Inflammatory macrophage treated with lipopolysaccharide for 1 hour (primary cell): ENCODE measurements around the gene PRAMEF5.
"Not testable (repeated sequence)": the region's sequence is repeated elsewhere in the genome, so short reads cannot be mapped to it uniquely, and the experiment has no call there.

Source experiments
- DNase-seq, 2 donors: peaks; one replicate each; pipeline ENCODE4 v3.0.0-alpha.2; 2020 to 2022

The PRAMEF5 gene

DNA sequence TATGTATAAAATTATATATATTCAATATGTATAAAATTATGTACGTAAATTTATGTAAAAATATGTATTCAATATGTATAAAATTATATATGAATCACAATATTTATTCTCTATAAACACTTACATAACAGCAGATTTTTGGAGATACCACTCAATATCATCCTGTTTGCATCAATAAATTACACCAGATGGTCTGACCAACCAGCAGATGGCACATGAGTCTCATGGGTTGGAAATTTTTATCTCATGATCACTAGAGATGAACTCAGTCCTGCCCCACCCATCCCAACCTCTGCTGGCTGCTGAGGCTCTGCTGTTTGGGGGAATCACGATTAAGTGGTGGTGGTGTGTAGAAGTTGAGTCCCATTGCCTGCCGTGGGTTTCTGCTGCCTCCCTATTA, 25.6 kb downstream of the PRAMEF5 start:
- not testable (repeated sequence) for DNase-seq

- DNase-seq = not testable (repeated sequence)
Observed at GRCh38 chr1:13285037-13285436, 31.0 kb downstream of the PRAMEF5 start, which contains the start of gene PRAMEF8. Gene PRAMEF8, minus strand, starts transcription at chr1:13285137. Its CDS starts 1,046 bp downstream, at chr1:13284091.

- not testable (repeated sequence) for DNase-seq
Observed at GRCh38 chr1:13289030-13289429, 35.0 kb downstream of the PRAMEF5 start.

DNA sequence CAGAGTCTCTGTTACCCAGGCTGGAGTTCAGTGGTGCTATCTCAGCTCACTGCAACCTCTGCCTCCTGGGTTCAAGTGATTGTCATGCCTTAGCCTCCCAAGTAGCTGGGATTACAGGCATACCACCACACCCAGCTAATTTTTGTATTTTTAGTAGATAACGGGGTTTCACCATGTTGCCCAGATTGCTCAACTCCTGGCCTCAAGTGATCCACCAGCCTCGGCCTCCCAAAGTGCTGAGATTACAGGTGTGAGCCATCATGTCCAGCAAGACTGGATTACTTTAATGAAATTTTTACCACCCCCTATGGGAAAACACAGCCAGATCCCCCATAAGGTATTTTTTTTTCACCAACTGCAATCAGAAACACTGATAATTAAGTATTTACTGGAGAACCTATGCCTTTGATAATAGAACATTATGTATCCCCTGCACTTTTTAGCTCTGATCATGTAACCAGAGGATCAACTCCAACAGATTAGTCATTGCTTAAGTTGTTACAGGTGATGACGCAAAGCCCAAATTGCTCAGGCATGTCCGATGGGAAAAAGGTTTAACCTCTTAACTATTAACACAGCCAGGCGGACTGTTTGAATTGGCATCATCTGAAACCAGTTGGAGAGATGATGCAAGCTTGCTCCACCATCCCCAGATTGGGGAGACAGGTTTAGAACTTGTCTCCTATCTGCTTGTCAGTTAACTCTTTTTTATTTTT, 43.4 kb downstream of the PRAMEF5 start:
- DNase-seq = not testable (repeated sequence)

GRCh38 chr1:13298699-13299098, 44.7 kb downstream of the PRAMEF5 start:
- not testable (repeated sequence) for DNase-seq

DNA sequence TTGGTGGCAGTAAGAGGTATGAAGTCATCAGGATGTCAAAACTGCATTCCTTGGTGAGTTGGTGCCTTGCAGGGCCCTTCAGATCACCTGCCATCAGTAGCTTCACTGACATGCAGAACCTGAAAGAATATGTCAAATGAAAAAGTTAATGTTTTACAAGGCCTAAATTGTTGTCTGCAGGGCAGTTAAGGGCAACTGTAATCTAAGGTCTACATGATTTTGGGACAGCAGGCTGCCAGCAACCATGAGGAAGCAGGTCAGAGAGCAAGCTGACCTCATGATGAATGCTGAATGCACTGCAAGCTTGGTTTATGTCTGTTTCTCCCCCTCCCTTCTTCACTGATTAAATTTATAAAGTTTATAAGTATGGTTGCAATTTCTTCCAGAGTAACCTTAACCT, 48.2 kb downstream of the PRAMEF5 start:
- DNase-seq = not testable (repeated sequence)

DNA sequence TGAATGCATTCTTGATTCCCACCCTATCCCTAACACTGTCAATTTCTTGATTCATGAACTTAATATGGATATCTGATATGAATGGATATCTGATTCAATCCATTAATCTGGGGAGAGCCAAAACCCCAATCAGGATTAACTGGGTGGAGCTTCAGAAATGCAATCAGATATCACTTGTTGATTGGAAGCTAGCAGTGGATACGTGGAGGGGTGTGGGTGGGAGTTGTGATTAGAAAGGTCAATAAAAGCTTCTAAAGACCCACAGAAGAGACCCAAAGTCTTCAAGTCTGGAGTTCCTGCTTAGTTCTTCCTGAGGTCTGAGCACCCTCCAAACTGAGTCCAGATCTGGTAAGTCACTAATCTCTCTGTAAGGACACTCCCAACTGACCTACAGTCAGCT, 49.2 kb downstream of the PRAMEF5 start, which contains the start of gene PRAMEF33:
Gene PRAMEF33, plus strand, starts transcription at position 301 of the 400 bp plus-strand sequence. CDS start 2,416 bp downstream, outside the sequence.
- not testable (repeated sequence) for DNase-seq
